Effector memory CD4-positive, alpha-beta T cell (primary cell): ENCODE data around the gene PISD.
"Not testable (repeated sequence)": the region's sequence is repeated elsewhere in the genome, so short reads cannot be mapped to it uniquely, and the experiment has no call there.

ENCODE experiments used
- DNase-seq, 3 donors: peaks; one replicate each; pipeline ENCODE4 v3.0.0-alpha.2; 2020
- H3K27ac ChIP-seq: 2 replicates; pipeline ENCODE4 v1.7.0; 2013; ENCODE audit warnings: mild to moderate bottlenecking, low read length, moderate library complexity; ENCODE audit not compliant: insufficient read depth, poor library complexity, severe bottlenecking
- H3K27me3 ChIP-seq: replicated peaks from 2 replicates; pipeline ENCODE4 v1.7.0; 2013; ENCODE audit warnings: mild to moderate bottlenecking, low read length; ENCODE audit not compliant: insufficient read depth, control insufficient read depth, poor library complexity, severe bottlenecking
- H3K36me3 ChIP-seq: 2 replicates; pipeline ENCODE4 v1.7.0; 2013; ENCODE audit warnings: mild to moderate bottlenecking, low read length, moderate library complexity; ENCODE audit not compliant: control insufficient read depth, insufficient read depth
- H3K4me1 ChIP-seq: 2 replicates; pipeline ENCODE4 v1.7.0; 2013; ENCODE audit warnings: low read length, mild to moderate bottlenecking; ENCODE audit not compliant: control insufficient read depth, insufficient read depth, poor library complexity, severe bottlenecking
- H3K4me3 ChIP-seq: 2 replicates; pipeline ENCODE4 v1.7.0; 2013; ENCODE audit warnings: low read length, low read depth, mild to moderate bottlenecking; ENCODE audit not compliant: insufficient read depth, poor library complexity, severe bottlenecking
- H3K9me3 ChIP-seq: 2 replicates; pipeline ENCODE4 v1.7.0; 2013; ENCODE audit warnings: mild to moderate bottlenecking, low read length, moderate library complexity; ENCODE audit not compliant: control insufficient read depth

The PISD gene

GRCh38 chr22:31602259-31602952 lies 59.6 kb downstream of the PISD start:
- Histone ChIP-seq H3K27ac (no peak overlapping the region), H3K27me3 (no peaks in the 10 kb centered on the region), H3K9me3 (no peaks in the 10 kb centered on the region), H3K36me3 (peaks cover 50% of the 10 kb centered on the region), H3K4me1 (no peaks in the 10 kb centered on the region), H3K4me3 (no peak overlapping the region)
- no peak for DNase-seq

- H3K4me3 ChIP-seq: no peak overlapping the region
- no peaks in the 10 kb centered on the region for H3K27me3 ChIP-seq
- DNase-seq: no peak
- no peaks in the 10 kb centered on the region for H3K4me1 ChIP-seq
- H3K36me3 ChIP-seq: peaks cover 7% of the 10 kb centered on the region
- H3K27ac ChIP-seq: no peak overlapping the region
- no peaks in the 10 kb centered on the region for H3K9me3 ChIP-seq
Measured at GRCh38 chr22:31595271-31595670, 66.7 kb downstream of the PISD start.

GRCh38 chr22:31590161-31590560 lies 71.9 kb downstream of the PISD start:
- not testable (repeated sequence) for H3K27ac ChIP-seq, H3K27me3 ChIP-seq, H3K4me3 ChIP-seq, H3K4me1 ChIP-seq, DNase-seq, H3K9me3 ChIP-seq
- H3K36me3 ChIP-seq: peaks cover 31% of the 10 kb centered on the region

GRCh38 chr22:31588970-31589675 lies 72.9 kb downstream of the PISD start:
- H3K27ac ChIP-seq: no peak overlapping the region

GRCh38 chr22:31586137-31586920 lies 75.7 kb downstream of the PISD start:
- no peaks in the 10 kb centered on the region for H3K9me3 ChIP-seq
- H3K27me3 ChIP-seq: no peaks in the 10 kb centered on the region
- no peak overlapping the region for H3K4me3 ChIP-seq
- H3K4me1 ChIP-seq: peaks cover 8% of the 10 kb centered on the region
- H3K36me3 ChIP-seq: peaks cover 31% of the 10 kb centered on the region
- DNase-seq: no peak
- peak overlapping the region; percentile 7 for H3K27ac ChIP-seq

More at GRCh38 chr22:31588970-31589675, 72.9 kb downstream of the PISD start:
- H3K4me1 ChIP-seq: peaks cover 8% of the 10 kb centered on the region
- DNase-seq: no peak
- no peak overlapping the region for H3K4me3 ChIP-seq
- H3K9me3 ChIP-seq: no peaks in the 10 kb centered on the region
- no peaks in the 10 kb centered on the region for H3K27me3 ChIP-seq
- H3K36me3 ChIP-seq: peaks cover 31% of the 10 kb centered on the region

GRCh38 chr22:31585161-31585859 lies 76.7 kb downstream of the PISD start:
- Histone ChIP-seq H3K9me3 (no peaks in the 10 kb centered on the region), H3K27me3 (no peaks in the 10 kb centered on the region), H3K36me3 (peaks cover 31% of the 10 kb centered on the region), H3K4me1 (peaks cover 8% of the 10 kb centered on the region), H3K4me3 (peak overlapping the region; percentile 11), H3K27ac (peak overlapping the region; percentile 19)
- DNase-seq: no peak

- peak overlapping the region; percentile 11 for H3K4me3 ChIP-seq
- peaks cover 31% of the 10 kb centered on the region for H3K36me3 ChIP-seq
- peaks cover 8% of the 10 kb centered on the region for H3K4me1 ChIP-seq
- H3K9me3 ChIP-seq: no peaks in the 10 kb centered on the region
- no peak for DNase-seq
- peak overlapping the region; percentile 19 for H3K27ac ChIP-seq
- no peaks in the 10 kb centered on the region for H3K27me3 ChIP-seq
Measured at GRCh38 chr22:31584804-31585160, 77.2 kb downstream of the PISD start.

- no peak overlapping the region for H3K27ac ChIP-seq
- H3K36me3 ChIP-seq: peaks cover 25% of the 10 kb centered on the region
- peaks cover 8% of the 10 kb centered on the region for H3K4me1 ChIP-seq
- no peaks in the 10 kb centered on the region for H3K27me3 ChIP-seq
- no peak overlapping the region for H3K4me3 ChIP-seq
- no peaks in the 10 kb centered on the region for H3K9me3 ChIP-seq
- no peak for DNase-seq
Measured at GRCh38 chr22:31583861-31584485, 78.0 kb downstream of the PISD start.

GRCh38 chr22:31579835-31580242 lies 82.2 kb downstream of the PISD start:
- Histone ChIP-seq H3K4me1 (peaks cover 2% of the 10 kb centered on the region), H3K27me3 (no peaks in the 10 kb centered on the region), H3K9me3 (no peaks in the 10 kb centered on the region), H3K27ac (no peak overlapping the region), H3K36me3 (peaks cover 33% of the 10 kb centered on the region), H3K4me3 (no peak overlapping the region)
- no peak for DNase-seq
